ENCODE measurements around the gene PRUNE2. TPM values are rescaled to one million over a fixed set of nuclear protein-coding genes. Genes with fewer than 3 reads are reported as not detected.
"Not testable (repeated sequence)": the region's sequence is repeated elsewhere in the genome, so short reads cannot be mapped to it uniquely, and the experiment has no call there.

PRUNE2 gene
- total and polyA plus RNA-seq, 4 donors: 38.1 to 558 (median 198) TPM

GRCh38 chr9:76868897-76869296 lies 37.0 kb downstream of the PRUNE2 start:
- intact Hi-C loops (cut with DNase I): loop anchor here in 1 of 2 donors (5.0 kb wide), 1 partner anchor 33 kb away; no protein-coding TSS in a partner anchor

GRCh38 chr9:76866689-76867088 lies 39.2 kb downstream of the PRUNE2 start:
- Histone ChIP-seq H3K36me3 (ENCODE audit: control insufficient read depth in 1 of 2, insufficient read depth in 2 of 2, low read length in 1 of 2) (no peaks in the 10 kb centered on the region), H3K27ac (ENCODE audit: low read depth in 1 of 2, low read length in 2 of 2) (peak overlapping the region in 1 of 2 donors; percentile 37), H3K27me3 (ENCODE audit: control insufficient read depth in 1 of 2, insufficient read depth in 2 of 2, low read length in 1 of 2) (no peaks in the 10 kb centered on the region), H3K4me3 (ENCODE audit: low read length in 2 of 2) (no peak overlapping the region), H3K9me3 (ENCODE audit: control insufficient read depth, low read length) (no peaks in the 10 kb centered on the region), H3K4me1 (ENCODE audit: control insufficient read depth in 1 of 2, insufficient read depth in 2 of 2, low read length in 2 of 2) (peaks cover 4 to 8% of the 10 kb centered on the region in 2 donors)
- intact Hi-C loops (cut with DNase I): loop anchor here in 1 of 2 donors (5.0 kb wide), 1 partner anchor 36 kb away; no protein-coding TSS in a partner anchor
- WGBS, 2 donors: 45 to 56% methylated on average over 7 of the region's 7 CpGs
- DNase-seq (peak; percentile 62 to 82), ATAC-seq (ENCODE audit: low FRiP score) (peak; percentile 36)

More at GRCh38 chr9:76868897-76869296, 37.0 kb downstream of the PRUNE2 start:
- no peak for ATAC-seq (ENCODE audit: low FRiP score)
- H3K36me3 ChIP-seq (ENCODE audit: control insufficient read depth in 1 of 2, insufficient read depth in 2 of 2, low read length in 1 of 2): no peaks in the 10 kb centered on the region
- no peak overlapping the region for H3K27ac ChIP-seq (ENCODE audit: low read depth in 1 of 2, low read length in 2 of 2)
- no peak for DNase-seq
- 62 to 68% methylated on average over 13 of the region's 13 CpGs for WGBS, 2 donors
- H3K27me3 ChIP-seq (ENCODE audit: control insufficient read depth in 1 of 2, insufficient read depth in 2 of 2, low read length in 1 of 2): no peaks in the 10 kb centered on the region
- peaks cover 2 to 11% of the 10 kb centered on the region in 2 donors for H3K4me1 ChIP-seq (ENCODE audit: control insufficient read depth in 1 of 2, insufficient read depth in 2 of 2, low read length in 2 of 2)
- H3K9me3 ChIP-seq (ENCODE audit: control insufficient read depth, low read length): no peaks in the 10 kb centered on the region
- no peak overlapping the region for H3K4me3 ChIP-seq (ENCODE audit: low read length in 2 of 2)

GRCh38 chr9:76863832-76864231 lies 42.1 kb downstream of the PRUNE2 start:
- H3K36me3 ChIP-seq (ENCODE audit: control insufficient read depth in 1 of 2, insufficient read depth in 2 of 2, low read length in 1 of 2): no peaks in the 10 kb centered on the region
- H3K27ac ChIP-seq (ENCODE audit: low read depth in 1 of 2, low read length in 2 of 2): no peak overlapping the region
- H3K27me3 ChIP-seq (ENCODE audit: control insufficient read depth in 1 of 2, insufficient read depth in 2 of 2, low read length in 1 of 2): no peaks in the 10 kb centered on the region
- intact Hi-C loops (cut with DNase I): no loop called here
- ATAC-seq (ENCODE audit: low FRiP score) (no peak), DNase-seq (no peak)
- H3K4me1 ChIP-seq (ENCODE audit: control insufficient read depth in 1 of 2, insufficient read depth in 2 of 2, low read length in 2 of 2): peaks cover 4 to 5% of the 10 kb centered on the region in 2 donors
- WGBS, 2 donors: 88 to 90% methylated on average over 3 of the region's 3 CpGs
- H3K9me3 ChIP-seq (ENCODE audit: control insufficient read depth, low read length): no peaks in the 10 kb centered on the region
- H3K4me3 ChIP-seq (ENCODE audit: low read length in 2 of 2): no peak overlapping the region

- Histone ChIP-seq H3K9me3 (ENCODE audit: control insufficient read depth, low read length) (no peaks in the 10 kb centered on the region), H3K4me1 (ENCODE audit: control insufficient read depth in 1 of 2, insufficient read depth in 2 of 2, low read length in 2 of 2) (peaks cover 2 to 3% of the 10 kb centered on the region in 2 donors), H3K27me3 (ENCODE audit: control insufficient read depth in 1 of 2, insufficient read depth in 2 of 2, low read length in 1 of 2) (no peaks in the 10 kb centered on the region), H3K36me3 (ENCODE audit: control insufficient read depth in 1 of 2, insufficient read depth in 2 of 2, low read length in 1 of 2) (no peaks in the 10 kb centered on the region), H3K27ac (ENCODE audit: low read depth in 1 of 2, low read length in 2 of 2) (no peak overlapping the region), H3K4me3 (ENCODE audit: low read length in 2 of 2) (no peak overlapping the region)
- ATAC-seq (ENCODE audit: low FRiP score) (no peak), DNase-seq (no peak)
- 91 to 94% methylated on average over 4 of the region's 4 CpGs for WGBS, 2 donors
- intact Hi-C loops (cut with DNase I): no loop called here
Measured at GRCh38 chr9:76859860-76860259, 46.1 kb downstream of the PRUNE2 start.

- H3K4me1 ChIP-seq (ENCODE audit: control insufficient read depth in 1 of 2, insufficient read depth in 2 of 2, low read length in 2 of 2); H3K9me3 ChIP-seq (ENCODE audit: control insufficient read depth, low read length); DNase-seq; ATAC-seq (ENCODE audit: low FRiP score); H3K27ac ChIP-seq (ENCODE audit: low read depth in 1 of 2, low read length in 2 of 2); H3K4me3 ChIP-seq (ENCODE audit: low read length in 2 of 2); H3K36me3 ChIP-seq (ENCODE audit: control insufficient read depth in 1 of 2, insufficient read depth in 2 of 2, low read length in 1 of 2); H3K27me3 ChIP-seq (ENCODE audit: control insufficient read depth in 1 of 2, insufficient read depth in 2 of 2, low read length in 1 of 2); intact Hi-C loops (cut with DNase I): not testable (repeated sequence)
- WGBS, 2 donors: 91 to 97% methylated on average over 2 of the region's 2 CpGs
Measured at GRCh38 chr9:76858248-76858647, 47.7 kb downstream of the PRUNE2 start.

GRCh38 chr9:76856016-76856415 lies 49.9 kb downstream of the PRUNE2 start:
- peaks cover 2 to 3% of the 10 kb centered on the region in 2 donors for H3K36me3 ChIP-seq (ENCODE audit: control insufficient read depth in 1 of 2, insufficient read depth in 2 of 2, low read length in 1 of 2)
- 81 to 84% methylated on average over 3 of the region's 3 CpGs for WGBS, 2 donors
- ATAC-seq (ENCODE audit: low FRiP score) (no peak), DNase-seq (no peak)
- no peaks in the 10 kb centered on the region for H3K27me3 ChIP-seq (ENCODE audit: control insufficient read depth in 1 of 2, insufficient read depth in 2 of 2, low read length in 1 of 2)
- H3K27ac ChIP-seq (ENCODE audit: low read depth in 1 of 2, low read length in 2 of 2): no peak overlapping the region
- H3K4me1 ChIP-seq (ENCODE audit: control insufficient read depth in 1 of 2, insufficient read depth in 2 of 2, low read length in 2 of 2): peaks cover 0 to 3% of the 10 kb centered on the region in 2 donors
- no peak overlapping the region for H3K4me3 ChIP-seq (ENCODE audit: low read length in 2 of 2)
- H3K9me3 ChIP-seq (ENCODE audit: control insufficient read depth, low read length): no peaks in the 10 kb centered on the region
- intact Hi-C loops (cut with DNase I): no loop called here

GRCh38 chr9:76855015-76855414 lies 50.9 kb downstream of the PRUNE2 start:
- intact Hi-C loops (cut with DNase I): no loop called here
- ATAC-seq (ENCODE audit: low FRiP score): no peak

GRCh38 chr9:76852026-76852425 lies 53.9 kb downstream of the PRUNE2 start:
- no peaks in the 10 kb centered on the region for H3K9me3 ChIP-seq (ENCODE audit: control insufficient read depth, low read length)
- H3K4me1 ChIP-seq (ENCODE audit: control insufficient read depth in 1 of 2, insufficient read depth in 2 of 2, low read length in 2 of 2): peaks cover 0 to 3% of the 10 kb centered on the region in 2 donors
- no peaks in the 10 kb centered on the region for H3K27me3 ChIP-seq (ENCODE audit: control insufficient read depth in 1 of 2, insufficient read depth in 2 of 2, low read length in 1 of 2)
- DNase-seq (no peak), ATAC-seq (ENCODE audit: low FRiP score) (no peak)
- intact Hi-C loops (cut with DNase I): no loop called here
- H3K4me3 ChIP-seq (ENCODE audit: low read length in 2 of 2): no peak overlapping the region
- peaks cover 2 to 7% of the 10 kb centered on the region in 2 donors for H3K36me3 ChIP-seq (ENCODE audit: control insufficient read depth in 1 of 2, insufficient read depth in 2 of 2, low read length in 1 of 2)
- H3K27ac ChIP-seq (ENCODE audit: low read depth in 1 of 2, low read length in 2 of 2): no peak overlapping the region
- 97 to 100% methylated on average over 2 of the region's 2 CpGs for WGBS, 2 donors

More at GRCh38 chr9:76855015-76855414, 50.9 kb downstream of the PRUNE2 start:
- DNase-seq: no peak
- Histone ChIP-seq H3K4me3 (ENCODE audit: low read length in 2 of 2) (no peak overlapping the region), H3K27ac (ENCODE audit: low read depth in 1 of 2, low read length in 2 of 2) (no peak overlapping the region), H3K36me3 (ENCODE audit: control insufficient read depth in 1 of 2, insufficient read depth in 2 of 2, low read length in 1 of 2) (peaks cover 2 to 3% of the 10 kb centered on the region in 2 donors), H3K4me1 (ENCODE audit: control insufficient read depth in 1 of 2, insufficient read depth in 2 of 2, low read length in 2 of 2) (peaks cover 0 to 3% of the 10 kb centered on the region in 2 donors), H3K9me3 (ENCODE audit: control insufficient read depth, low read length) (no peaks in the 10 kb centered on the region), H3K27me3 (ENCODE audit: control insufficient read depth in 1 of 2, insufficient read depth in 2 of 2, low read length in 1 of 2) (no peaks in the 10 kb centered on the region)
- 76 to 79% methylated on average over 1 of the region's 1 CpG for WGBS, 2 donors

GRCh38 chr9:76846297-76846696 lies 59.6 kb downstream of the PRUNE2 start:
- Histone ChIP-seq H3K27me3 (ENCODE audit: control insufficient read depth in 1 of 2, insufficient read depth in 2 of 2, low read length in 1 of 2) (no peaks in the 10 kb centered on the region), H3K27ac (ENCODE audit: low read depth in 1 of 2, low read length in 2 of 2) (no peak overlapping the region), H3K4me1 (ENCODE audit: control insufficient read depth in 1 of 2, insufficient read depth in 2 of 2, low read length in 2 of 2) (peaks cover 0 to 5% of the 10 kb centered on the region in 2 donors), H3K36me3 (ENCODE audit: control insufficient read depth in 1 of 2, insufficient read depth in 2 of 2, low read length in 1 of 2) (peaks cover 3 to 9% of the 10 kb centered on the region in 2 donors), H3K4me3 (ENCODE audit: low read length in 2 of 2) (no peak overlapping the region), H3K9me3 (ENCODE audit: control insufficient read depth, low read length) (no peaks in the 10 kb centered on the region)
- intact Hi-C loops (cut with DNase I): no loop called here
- ATAC-seq (ENCODE audit: low FRiP score) (no peak), DNase-seq (no peak)
- 95 to 98% methylated on average over 9 of the region's 9 CpGs for WGBS, 2 donors
